H9 (cell line): ENCODE results near the gene LRRN4. TPM values are rescaled to one million over a fixed set of nuclear protein-coding genes. Genes with fewer than 3 reads are reported as not detected.
A peak's percentile ranks its signal among the peaks of the same experiment; 100 is the strongest.

Experiments used
- DNase-seq: peaks from one replicate; pipeline ENCODE4 v3.0.0-alpha.2; 2017
- H2AFZ ChIP-seq: one replicate; pipeline ENCODE4 v1.6.1; 2013; ENCODE audit warnings: mild to moderate bottlenecking, low read length, control low read depth, moderate library complexity
- H2AK5ac ChIP-seq: 2 replicates; pipeline ENCODE4 v1.6.1; 2013; ENCODE audit warnings: low read length, control low read depth, mixed read lengths; ENCODE audit not compliant: insufficient read length
- H2BK120ac ChIP-seq: one replicate; pipeline ENCODE4 v1.6.1; 2013; ENCODE audit warnings: low read depth, mild to moderate bottlenecking, low read length, control low read depth, inconsistent platforms; ENCODE audit not compliant: poor library complexity, severe bottlenecking
- H2BK12ac ChIP-seq: 2 replicates; pipeline ENCODE4 v1.6.1; 2013; ENCODE audit warnings: low read length, control low read depth, mixed read lengths, low read depth; ENCODE audit not compliant: insufficient read length
- H2BK15ac ChIP-seq: 2 replicates; pipeline ENCODE4 v1.6.1; 2013; ENCODE audit warnings: low read depth, low read length, control low read depth
- H2BK20ac ChIP-seq: one replicate; pipeline ENCODE4 v1.6.1; 2013; ENCODE audit warnings: low read depth, mild to moderate bottlenecking, low read length, control low read depth, inconsistent platforms; ENCODE audit not compliant: poor library complexity, severe bottlenecking
- H2BK5ac ChIP-seq: 2 replicates; pipeline ENCODE4 v1.6.1; 2013; ENCODE audit warnings: low read length, control low read depth, mixed read lengths; ENCODE audit not compliant: insufficient read length
- H3K14ac ChIP-seq: 2 replicates; pipeline ENCODE4 v1.6.1; 2013; ENCODE audit warnings: low read length, control low read depth; ENCODE audit not compliant: insufficient read depth
- H3K18ac ChIP-seq: 2 replicates; pipeline ENCODE4 v1.6.1; 2013; ENCODE audit warnings: low read depth, mild to moderate bottlenecking, mixed read lengths, low read length, control low read depth; ENCODE audit not compliant: insufficient read length
- H3K23ac ChIP-seq: 2 replicates; pipeline ENCODE4 v1.6.1; 2013; ENCODE audit warnings: low read length, control low read depth, mixed read lengths, low read depth; ENCODE audit not compliant: insufficient read length
- H3K23me2 ChIP-seq: 2 replicates; pipeline ENCODE4 v1.6.1; 2013; ENCODE audit warnings: low read depth, mild to moderate bottlenecking, mixed read lengths, low read length, control low read depth; ENCODE audit not compliant: insufficient read length, poor library complexity, severe bottlenecking
- H3K27ac ChIP-seq: 2 replicates; pipeline ENCODE4 v1.5.1; 2013; ENCODE audit warnings: low read length, control low read depth, mixed read lengths, low read depth; ENCODE audit not compliant: insufficient read length
- H3K27me3 ChIP-seq: 2 replicates; pipeline ENCODE4 v1.6.1; 2013; ENCODE audit warnings: low read length, control low read depth, inconsistent platforms; ENCODE audit not compliant: insufficient read depth
- H3K4ac ChIP-seq: 2 replicates; pipeline ENCODE4 v1.6.1; 2013; ENCODE audit warnings: low read depth, mild to moderate bottlenecking, control low read depth, inconsistent platforms, low read length, moderate library complexity
- H3K4me1 ChIP-seq: 2 replicates; pipeline ENCODE4 v1.6.1; 2013; ENCODE audit warnings: low read length, control low read depth, inconsistent platforms; ENCODE audit not compliant: insufficient read depth
- H3K4me2 ChIP-seq: 2 replicates; pipeline ENCODE4 v1.6.1; 2013; ENCODE audit warnings: low read length, control low read depth, mixed read lengths; ENCODE audit not compliant: insufficient read length, insufficient read depth
- H3K56ac ChIP-seq: 2 replicates; pipeline ENCODE4 v1.6.1; 2013; ENCODE audit warnings: low read depth, mild to moderate bottlenecking, mixed read lengths, low read length, control low read depth; ENCODE audit not compliant: insufficient read length
- H3K79me1 ChIP-seq: 2 replicates; pipeline ENCODE4 v1.6.1; 2013; ENCODE audit warnings: low read depth, mild to moderate bottlenecking, moderate library complexity, low read length, control low read depth, inconsistent platforms; ENCODE audit not compliant: insufficient read depth, poor library complexity, severe bottlenecking
- H3K79me2 ChIP-seq: 2 replicates; pipeline ENCODE4 v1.6.1; 2013; ENCODE audit warnings: low read length, control low read depth, inconsistent platforms; ENCODE audit not compliant: insufficient read depth
- H3K9ac ChIP-seq: 2 replicates; pipeline ENCODE4 v1.6.1; 2013; ENCODE audit warnings: low read length, control low read depth, mixed read lengths; ENCODE audit not compliant: insufficient read length; ENCODE audit errors: extremely low read depth
- H3K9me3 ChIP-seq: one replicate; pipeline ENCODE4 v1.6.1; 2013; ENCODE audit warnings: low read depth, low read length, inconsistent platforms; ENCODE audit not compliant: control insufficient read depth
- H3T11ph ChIP-seq: one replicate; pipeline ENCODE4 v1.6.1; 2013; ENCODE audit warnings: mild to moderate bottlenecking, low read length, control low read depth, inconsistent platforms
- H4K20me1 ChIP-seq: one replicate; pipeline ENCODE4 v1.6.1; 2013; ENCODE audit not compliant: control insufficient read depth, insufficient read length, insufficient read depth
- H4K5ac ChIP-seq: 2 replicates; pipeline ENCODE4 v1.6.1; 2013; ENCODE audit warnings: low read depth, mild to moderate bottlenecking, mixed read lengths, low read length, control low read depth; ENCODE audit not compliant: insufficient read length
- H4K8ac ChIP-seq: replicated peaks from 2 replicates; pipeline ENCODE4 v1.6.1; 2013; ENCODE audit warnings: low read length, control low read depth, mixed read lengths, low read depth; ENCODE audit not compliant: insufficient read length
- H4K91ac ChIP-seq: 2 replicates; pipeline ENCODE4 v1.6.1; 2013; ENCODE audit warnings: low read depth, mild to moderate bottlenecking, moderate library complexity, mixed read lengths, low read length, control low read depth; ENCODE audit not compliant: insufficient read length
- H3K27ac Mint-ChIP-seq, 3 experiments: 2 replicates in 2 of 3; 3 replicates in 1 of 3; pipeline ENCODE4 v1.8.0; 2020 to 2021; ENCODE audit warnings: mixed read lengths in 3 of 3, mild to moderate bottlenecking in 1 of 3, moderate library complexity in 1 of 3
- H3K27me3 Mint-ChIP-seq: 2 replicates; pipeline ENCODE4 v1.8.0; 2021; ENCODE audit warnings: low read depth, mild to moderate bottlenecking, moderate library complexity, mixed read lengths
- H3K36me3 Mint-ChIP-seq, 3 experiments: 2 replicates in 2 of 3; 3 replicates in 1 of 3; pipeline ENCODE4 v1.8.0; 2020 to 2021; ENCODE audit warnings: low read depth in 3 of 3, mixed read lengths in 3 of 3; ENCODE audit not compliant: insufficient read depth in 1 of 3
- H3K4me1 Mint-ChIP-seq, 2 experiments: 2 replicates each; pipeline ENCODE4 v1.8.0; 2020; ENCODE audit warnings: mixed read lengths in 2 of 2
- H3K4me3 Mint-ChIP-seq, 2 experiments: 2 replicates in 1 of 2; 3 replicates in 1 of 2; pipeline ENCODE4 v1.8.0; 2020 to 2021; ENCODE audit warnings: mild to moderate bottlenecking in 2 of 2, mixed read lengths in 2 of 2, moderate library complexity in 1 of 2
- H3K9me3 Mint-ChIP-seq, 2 experiments: 2 replicates in 1 of 2; 3 replicates in 1 of 2; pipeline ENCODE4 v1.8.0; 2020; ENCODE audit warnings: mild to moderate bottlenecking in 2 of 2, mixed read lengths in 2 of 2, moderate library complexity in 1 of 2
- WGBS: extraction: QIAGEN DNeasy Blood & Tissue Kit; methylation state at CpG from one replicate; pipeline ENCODE4 v1.1.7; 2013; ENCODE audit warnings: missing lambda C conversion rate, low lambda C conversion rate, mixed read lengths; ENCODE audit not compliant: insufficient read length; ENCODE audit errors: extremely low coverage; 5-methylcytosine and 5-hydroxymethylcytosine counted together
- total RNA-seq: library from RNA; stranded (reverse); gene quantifications from 2 replicates; pipeline ENCODE4 v1.2.1, GENCODE V29; 2021
- TF ChIP-seq, protein P1 (sequence below): fragments of 200-600 bp; sonication (generic); conservative IDR thresholded peaks from 3 replicates; pipeline ENCODE4 v1.8.0; 2021; ENCODE audit warnings: antibody characterized with exemption, mild to moderate bottlenecking

Gene LRRN4
- total RNA-seq, 1 experiment from 2014 or later, result 0.22 TPM

DNA sequence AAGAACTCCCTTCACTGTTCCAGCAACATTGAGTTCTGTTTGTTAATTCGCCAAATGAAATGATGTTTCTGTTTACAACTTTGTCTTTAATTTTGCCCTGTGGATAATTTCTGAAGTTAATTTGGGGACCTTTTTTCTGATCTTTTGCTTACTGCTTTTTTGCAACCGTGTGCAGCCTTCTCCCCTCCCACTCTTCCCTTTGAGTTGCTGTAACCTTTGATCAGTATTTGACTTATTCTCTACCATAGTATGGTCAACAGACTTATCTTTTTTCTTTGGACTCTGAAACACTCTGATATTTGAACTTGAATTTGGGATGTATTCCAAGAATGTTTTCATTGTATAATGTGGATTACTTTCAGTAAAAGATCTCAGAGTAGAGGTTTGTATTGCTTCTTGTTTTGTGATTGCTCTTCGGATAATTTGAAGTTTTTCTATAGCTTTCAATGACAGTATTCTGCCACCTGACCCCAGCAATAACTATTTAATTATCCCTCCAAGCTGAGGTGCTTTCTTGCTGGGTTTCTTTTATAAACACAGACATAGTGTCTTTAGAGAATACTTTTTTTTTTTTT lies 46.2 kb downstream of the LRRN4 start:
- Histone ChIP-seq H2AFZ (no peak overlapping the region), H3K23ac (no peak overlapping the region), H2BK12ac (no peak overlapping the region), H3K27ac (no peak overlapping the region), H3T11ph (no peak overlapping the region), H3K56ac (no peak overlapping the region), H2BK20ac (no peak overlapping the region), H4K8ac (no peak overlapping the region), H4K5ac (no peak overlapping the region), H3K9ac (no peak overlapping the region), H2AK5ac (no peak overlapping the region), H3K4me2 (peak overlapping the region; percentile 85), H4K91ac (no peak overlapping the region), H2BK15ac (no peak overlapping the region), H2BK5ac (no peak overlapping the region), H3K79me1 (peaks cover 6% of the 10 kb centered on the region), H3K27me3 (no peaks in the 10 kb centered on the region), H2BK120ac (no peak overlapping the region), H3K9me3 (no peaks in the 10 kb centered on the region), H3K23me2 (peaks cover 3% of the 10 kb centered on the region), H3K18ac (no peak overlapping the region), H3K14ac (no peak overlapping the region), H3K79me2 (peaks cover 3% of the 10 kb centered on the region; the same call in 1 of the 2 replicates), H3K4ac (no peak overlapping the region), H4K20me1 (no peaks in the 10 kb centered on the region), H3K4me1 (no peaks in the 10 kb centered on the region)
- H3K27ac Mint-ChIP-seq, result no peak overlapping the region
- TF ChIP-seq, protein P1, sequence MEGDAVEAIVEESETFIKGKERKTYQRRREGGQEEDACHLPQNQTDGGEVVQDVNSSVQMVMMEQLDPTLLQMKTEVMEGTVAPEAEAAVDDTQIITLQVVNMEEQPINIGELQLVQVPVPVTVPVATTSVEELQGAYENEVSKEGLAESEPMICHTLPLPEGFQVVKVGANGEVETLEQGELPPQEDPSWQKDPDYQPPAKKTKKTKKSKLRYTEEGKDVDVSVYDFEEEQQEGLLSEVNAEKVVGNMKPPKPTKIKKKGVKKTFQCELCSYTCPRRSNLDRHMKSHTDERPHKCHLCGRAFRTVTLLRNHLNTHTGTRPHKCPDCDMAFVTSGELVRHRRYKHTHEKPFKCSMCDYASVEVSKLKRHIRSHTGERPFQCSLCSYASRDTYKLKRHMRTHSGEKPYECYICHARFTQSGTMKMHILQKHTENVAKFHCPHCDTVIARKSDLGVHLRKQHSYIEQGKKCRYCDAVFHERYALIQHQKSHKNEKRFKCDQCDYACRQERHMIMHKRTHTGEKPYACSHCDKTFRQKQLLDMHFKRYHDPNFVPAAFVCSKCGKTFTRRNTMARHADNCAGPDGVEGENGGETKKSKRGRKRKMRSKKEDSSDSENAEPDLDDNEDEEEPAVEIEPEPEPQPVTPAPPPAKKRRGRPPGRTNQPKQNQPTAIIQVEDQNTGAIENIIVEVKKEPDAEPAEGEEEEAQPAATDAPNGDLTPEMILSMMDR, result no peak
- WGBS, result no CpG with 5 or more reads among the region's 3 CpGs
- DNase-seq, result no peak
- H3K27me3 Mint-ChIP-seq, result no peaks in the 10 kb centered on the region
- H3K9me3 Mint-ChIP-seq, result no peaks in the 10 kb centered on the region
- peaks cover 17 to 29% (median 28%) of the 10 kb centered on the region in 3 experiments; a peak in 6 of 7 replicates for H3K36me3 Mint-ChIP-seq
- peaks cover 12 to 15% of the 10 kb centered on the region in 2 experiments for H3K4me1 Mint-ChIP-seq
- peak overlapping the region; percentile 96 to 98 for H3K4me3 Mint-ChIP-seq
